Umbilical cord (tissue), 2 donors: ENCODE data around the gene AHRR. TPM values are rescaled to one million over a fixed set of nuclear protein-coding genes. Genes with fewer than 3 reads are reported as not detected.
"Not testable (repeated sequence)": the region's sequence is repeated elsewhere in the genome, so short reads cannot be mapped to it uniquely, and the experiment has no call there.

Experiments
- DNase-seq: peaks from one replicate; pipeline ENCODE4 v3.0.0-alpha.2; 2015; ENCODE audit warnings: low spot score
- total RNA-seq: library from RNA; depleted of rRNA; stranded (reverse); fragments of >200 nt; gene quantifications from one replicate; pipeline ENCODE4 v1.2.3, GENCODE V29; 2014; ENCODE audit warnings: low replicate concordance; ENCODE audit not compliant: insufficient read depth

Gene AHRR
- total RNA-seq, result 18.3 TPM

GRCh38 chr5:321230-321725 lies at the start of gene AHRR:
TSS of gene AHRR (plus strand) at chr5:321714. CDS start at chr5:343903, 22,189 bp downstream.
- peak; percentile 59 for DNase-seq

GRCh38 chr5:271828-272167 lies 49.7 kb upstream of the AHRR start:
- not testable (repeated sequence) for DNase-seq

GRCh38 chr5:273091-273490 lies 48.4 kb upstream of the AHRR start:
- DNase-seq, result not testable (repeated sequence)

GRCh38 chr5:273491-273890 lies 48.0 kb upstream of the AHRR start:
- not testable (repeated sequence) for DNase-seq

- DNase-seq, result not testable (repeated sequence)
Measured at GRCh38 chr5:274346-274745, 47.2 kb upstream of the AHRR start.

GRCh38 chr5:278646-279045 lies 42.9 kb upstream of the AHRR start:
- DNase-seq, result no peak

GRCh38 chr5:279051-279665 lies 42.4 kb upstream of the AHRR start:
- not testable (repeated sequence) for DNase-seq

GRCh38 chr5:285991-286557 lies 35.4 kb upstream of the AHRR start:
- no peak for DNase-seq

- DNase-seq, result not testable (repeated sequence)
Measured at GRCh38 chr5:290200-290599, 31.3 kb upstream of the AHRR start.

- not testable (repeated sequence) for DNase-seq
Measured at GRCh38 chr5:291345-291744, 30.2 kb upstream of the AHRR start.

GRCh38 chr5:294788-295187 lies 26.7 kb upstream of the AHRR start:
- not testable (repeated sequence) for DNase-seq

GRCh38 chr5:296207-296606 lies 25.3 kb upstream of the AHRR start:
- not testable (repeated sequence) for DNase-seq

GRCh38 chr5:296954-297353 lies 24.6 kb upstream of the AHRR start:
- not testable (repeated sequence) for DNase-seq

GRCh38 chr5:297448-297847 lies 24.1 kb upstream of the AHRR start:
- DNase-seq, result not testable (repeated sequence)

- not testable (repeated sequence) for DNase-seq
Measured at GRCh38 chr5:297991-298736, 23.4 kb upstream of the AHRR start.

- DNase-seq, result no peak
Measured at GRCh38 chr5:298737-299125, 22.8 kb upstream of the AHRR start.

- DNase-seq, result not testable (repeated sequence)
Measured at GRCh38 chr5:299921-300320, 21.6 kb upstream of the AHRR start.

GRCh38 chr5:300691-301435 lies 20.7 kb upstream of the AHRR start:
- not testable (repeated sequence) for DNase-seq

- not testable (repeated sequence) for DNase-seq
Measured at GRCh38 chr5:302416-302815, 19.1 kb upstream of the AHRR start.

- no peak for DNase-seq
Measured at GRCh38 chr5:302966-303365, 18.5 kb upstream of the AHRR start.

- not testable (repeated sequence) for DNase-seq
Measured at GRCh38 chr5:303741-304140, 17.8 kb upstream of the AHRR start.

GRCh38 chr5:305050-305449 lies 16.5 kb upstream of the AHRR start:
- DNase-seq, result no peak
